HG03025 (cell line): Measurements from ENCODE around the gene RRP36.

Source experiments
- ATAC-seq: cut with Tn5 transposase; IDR thresholded peaks from one replicate; pipeline ENCODE4 v1.9.1; 2021; ENCODE audit warnings: mild to moderate bottlenecking, moderate library complexity; ENCODE audit not compliant: unreplicated experiment, low FRiP score

Gene RRP36

DNA sequence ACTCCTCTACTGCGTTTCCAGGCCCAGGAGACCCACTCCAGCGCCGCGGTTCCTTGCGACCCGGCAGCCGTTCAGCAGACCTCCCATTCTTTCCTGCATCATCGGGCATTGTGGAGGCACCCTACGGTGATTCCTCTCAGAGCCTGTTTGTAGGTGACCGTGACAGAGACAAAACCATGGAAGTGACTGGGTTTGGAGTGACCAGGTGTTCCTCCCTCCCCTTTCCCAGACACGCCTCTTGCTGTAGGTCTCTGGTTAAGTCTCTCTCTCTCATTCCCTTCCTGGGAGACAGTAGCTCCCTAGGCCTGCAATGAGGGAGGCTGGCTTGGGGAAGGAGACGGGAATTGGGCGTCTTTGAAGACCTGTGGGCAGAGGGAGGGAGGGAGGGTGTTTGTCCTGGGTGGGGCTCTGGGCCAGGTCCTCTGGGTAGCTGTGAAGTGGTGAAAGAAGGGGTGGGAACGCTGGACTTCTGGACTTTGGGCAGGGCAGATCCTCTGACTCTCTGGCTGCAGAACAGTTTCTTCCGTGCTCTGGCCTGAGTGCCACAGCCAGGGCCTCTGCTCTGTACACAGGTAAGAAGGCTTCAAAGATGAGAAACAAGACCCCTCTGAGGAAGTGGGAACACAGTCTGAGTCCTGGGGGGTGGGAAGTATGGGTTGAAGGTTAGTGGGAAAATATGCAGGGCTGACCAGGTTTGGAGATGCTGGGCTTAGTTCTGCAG is 38.8 kb downstream of the RRP36 start:
- no peak for ATAC-seq

DNA sequence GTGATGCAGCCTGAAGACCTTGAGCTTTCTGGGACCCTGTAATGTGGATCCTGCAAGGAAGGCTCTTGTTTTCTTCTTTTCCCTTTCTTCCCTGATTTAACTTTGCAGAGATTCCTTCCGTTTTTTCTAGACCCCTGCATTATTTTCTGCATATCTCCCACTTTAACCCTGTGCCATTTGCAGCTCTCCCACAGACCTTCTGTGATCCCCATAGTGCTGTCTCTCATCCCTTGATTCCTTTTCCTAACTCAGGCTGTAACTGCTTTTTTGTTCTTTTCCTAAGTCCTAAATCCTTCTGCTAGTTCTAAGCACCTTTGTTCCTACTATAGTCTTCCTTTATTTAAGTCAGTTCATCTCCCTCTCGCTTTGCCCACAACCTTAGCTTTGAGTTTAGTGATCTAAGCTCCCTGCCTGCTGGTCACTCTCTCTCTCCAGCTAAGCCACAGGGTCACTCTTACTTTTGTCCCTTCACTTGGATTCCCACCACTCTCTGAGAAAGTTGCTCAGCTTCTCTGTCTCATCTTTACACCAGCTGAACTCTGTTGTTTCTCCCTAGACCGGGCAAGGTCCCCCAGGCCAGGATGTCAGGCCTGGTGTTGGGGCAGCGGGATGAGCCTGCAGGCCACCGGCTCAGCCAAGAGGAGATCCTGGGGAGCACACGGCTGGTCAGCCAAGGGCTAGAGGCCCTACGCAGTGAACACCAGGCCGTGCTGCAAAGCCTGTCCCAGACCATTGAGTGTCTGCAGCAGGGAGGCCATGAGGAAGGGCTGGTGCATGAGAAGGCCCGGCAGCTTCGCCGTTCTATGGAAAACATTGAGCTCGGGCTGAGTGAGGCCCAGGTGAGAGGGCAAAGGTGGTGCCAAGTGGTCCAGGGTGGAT is 39.6 kb downstream of the RRP36 start:
- ATAC-seq, result no peak

DNA sequence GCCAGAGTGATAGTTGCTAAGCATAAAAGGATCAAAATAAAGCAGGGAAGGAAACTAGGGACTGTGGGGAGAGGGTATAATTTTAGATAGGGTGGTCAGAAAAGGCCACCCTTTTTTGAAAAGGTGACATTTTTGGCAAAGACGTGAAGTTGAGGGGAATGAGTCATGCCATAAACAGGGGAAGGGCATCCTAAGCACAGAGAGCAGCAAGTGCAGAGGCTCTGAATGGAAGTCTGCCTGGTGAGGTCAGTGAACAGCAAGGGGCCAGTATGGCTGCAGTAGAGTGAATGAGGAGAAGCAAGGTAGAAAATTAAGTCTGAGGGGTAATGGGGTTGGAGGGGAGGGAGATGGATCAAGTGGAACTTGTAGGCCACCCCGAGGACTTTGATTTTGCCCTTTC is 40.4 kb downstream of the RRP36 start:
- no peak for ATAC-seq

DNA sequence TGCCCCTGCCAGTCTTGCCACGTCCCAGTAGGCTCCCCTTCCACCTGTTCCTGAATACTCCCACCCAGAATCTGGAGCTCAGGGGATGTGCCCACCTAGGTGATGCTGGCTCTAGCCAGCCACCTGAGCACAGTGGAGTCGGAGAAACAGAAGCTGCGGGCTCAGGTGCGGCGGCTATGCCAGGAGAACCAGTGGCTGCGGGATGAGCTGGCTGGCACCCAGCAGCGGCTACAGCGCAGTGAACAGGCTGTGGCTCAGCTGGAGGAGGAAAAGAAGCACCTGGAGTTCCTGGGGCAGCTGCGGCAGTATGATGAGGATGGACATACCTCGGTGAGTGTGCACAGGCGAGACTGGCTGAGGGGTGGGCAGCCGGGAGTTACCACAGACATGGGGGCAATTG is 41.4 kb downstream of the RRP36 start:
- ATAC-seq, result no peak

DNA sequence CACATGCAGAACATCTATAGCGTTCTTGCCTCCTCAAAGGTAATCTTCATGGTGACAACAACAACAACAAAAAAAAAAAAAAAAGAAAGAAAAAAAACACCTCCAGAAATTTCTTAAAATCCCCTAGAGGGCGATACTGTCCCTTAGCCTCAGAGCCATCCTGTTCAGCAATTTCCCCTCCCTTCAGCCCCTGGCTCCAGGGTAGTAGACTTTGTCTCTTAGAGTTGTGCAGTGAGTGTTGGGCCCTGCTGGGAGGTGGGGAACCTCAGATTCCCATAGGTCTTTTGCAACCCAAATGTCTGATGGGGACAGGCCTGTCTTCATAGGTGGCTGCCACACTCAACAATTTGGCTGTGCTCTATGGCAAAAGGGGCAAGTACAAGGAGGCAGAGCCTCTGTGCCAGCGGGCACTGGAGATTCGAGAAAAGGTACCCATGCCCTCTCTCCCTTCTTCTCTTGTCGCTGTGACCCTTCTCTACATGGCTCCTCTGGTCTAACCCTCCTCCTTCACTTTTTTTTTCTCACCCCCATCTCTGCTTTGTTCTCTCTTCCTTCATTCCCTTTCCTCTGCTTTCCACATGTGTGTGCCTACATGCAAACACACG is 48.7 kb downstream of the RRP36 start:
- no peak for ATAC-seq

DNA sequence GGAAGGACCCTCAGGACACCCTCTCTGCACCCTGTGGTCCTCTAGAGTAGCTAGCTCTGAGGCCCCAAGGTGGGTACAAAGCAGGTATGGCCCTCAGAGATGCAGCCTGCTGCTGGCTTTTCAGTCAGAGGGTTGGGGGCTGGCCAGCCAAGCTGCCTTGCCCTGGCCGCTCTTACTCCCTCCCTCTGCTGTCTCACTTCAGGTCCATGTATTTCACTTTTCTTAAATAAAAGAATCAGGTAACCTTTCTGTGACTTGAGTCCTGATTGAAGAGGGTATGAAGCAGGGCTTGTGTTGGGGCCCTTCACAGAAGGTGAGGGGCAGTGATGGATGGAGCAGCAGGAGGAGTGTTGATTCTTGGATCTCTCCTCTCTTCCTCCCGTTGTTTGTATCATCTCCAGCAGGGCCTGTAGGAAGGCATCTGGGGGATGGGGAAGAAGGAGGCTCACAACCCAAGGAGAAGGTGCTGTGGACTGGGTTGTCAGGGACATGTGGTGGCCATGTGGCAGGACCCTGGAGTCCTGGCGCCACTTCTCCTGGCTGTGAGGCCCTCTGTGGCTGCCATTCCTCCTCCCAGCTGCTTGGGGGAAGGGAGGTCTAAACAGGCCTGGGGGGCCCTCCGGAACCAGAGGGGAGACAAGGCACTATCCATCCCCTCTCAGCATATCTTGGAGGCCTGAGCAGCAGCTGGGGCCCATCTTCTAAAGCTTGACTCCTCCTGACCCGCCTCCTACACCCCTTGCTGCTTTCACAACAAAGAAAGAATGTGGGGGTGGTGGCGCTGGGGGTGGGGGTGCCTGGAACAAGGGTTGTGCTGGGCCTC is 53.6 kb downstream of the RRP36 start:
- no peak for ATAC-seq

DNA sequence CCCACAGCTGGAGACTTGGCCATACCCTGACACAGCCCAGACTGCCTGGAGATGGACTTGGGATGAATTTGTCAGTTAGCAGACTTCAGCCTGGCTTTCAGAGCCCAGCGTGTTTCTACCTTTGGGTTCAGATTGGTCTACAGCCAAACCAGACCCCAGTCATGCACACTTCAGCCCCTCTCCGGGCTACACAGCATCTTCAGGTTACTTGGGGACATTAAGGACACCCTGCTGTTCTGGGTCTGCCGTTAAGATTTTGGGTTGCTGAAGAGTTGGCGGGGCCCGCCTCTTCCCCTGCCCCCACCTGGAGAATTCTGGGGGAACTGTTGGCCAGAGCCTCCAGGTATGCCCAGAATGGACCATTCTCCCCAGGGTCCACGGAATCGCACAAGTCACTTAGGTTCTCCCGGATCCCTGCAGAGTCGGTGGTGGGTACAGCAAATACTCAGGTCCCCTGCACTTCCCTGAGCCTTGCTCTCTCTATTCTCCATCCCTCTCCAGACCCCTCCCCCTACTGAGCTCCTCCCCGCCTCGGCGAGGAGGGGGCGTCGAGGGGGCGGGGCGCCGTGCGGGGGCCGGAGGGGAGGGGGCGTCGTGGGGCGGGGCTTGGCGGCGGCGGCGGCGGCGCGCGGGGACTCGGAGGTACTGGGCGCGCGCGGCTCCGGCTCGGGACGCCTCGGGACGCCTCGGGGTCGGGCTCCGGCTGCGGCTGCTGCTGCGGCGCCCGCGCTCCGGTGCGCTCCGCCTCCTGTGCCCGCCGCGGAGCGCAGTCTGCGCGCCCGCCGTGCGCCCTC is 54.4 kb downstream of the RRP36 start, which contains the start of gene PTK7:
Gene PTK7 (plus strand): TSS at position 645 of the 794 bp plus-strand sequence. CDS start 175 bp downstream, outside the sequence.
- no peak for ATAC-seq

DNA sequence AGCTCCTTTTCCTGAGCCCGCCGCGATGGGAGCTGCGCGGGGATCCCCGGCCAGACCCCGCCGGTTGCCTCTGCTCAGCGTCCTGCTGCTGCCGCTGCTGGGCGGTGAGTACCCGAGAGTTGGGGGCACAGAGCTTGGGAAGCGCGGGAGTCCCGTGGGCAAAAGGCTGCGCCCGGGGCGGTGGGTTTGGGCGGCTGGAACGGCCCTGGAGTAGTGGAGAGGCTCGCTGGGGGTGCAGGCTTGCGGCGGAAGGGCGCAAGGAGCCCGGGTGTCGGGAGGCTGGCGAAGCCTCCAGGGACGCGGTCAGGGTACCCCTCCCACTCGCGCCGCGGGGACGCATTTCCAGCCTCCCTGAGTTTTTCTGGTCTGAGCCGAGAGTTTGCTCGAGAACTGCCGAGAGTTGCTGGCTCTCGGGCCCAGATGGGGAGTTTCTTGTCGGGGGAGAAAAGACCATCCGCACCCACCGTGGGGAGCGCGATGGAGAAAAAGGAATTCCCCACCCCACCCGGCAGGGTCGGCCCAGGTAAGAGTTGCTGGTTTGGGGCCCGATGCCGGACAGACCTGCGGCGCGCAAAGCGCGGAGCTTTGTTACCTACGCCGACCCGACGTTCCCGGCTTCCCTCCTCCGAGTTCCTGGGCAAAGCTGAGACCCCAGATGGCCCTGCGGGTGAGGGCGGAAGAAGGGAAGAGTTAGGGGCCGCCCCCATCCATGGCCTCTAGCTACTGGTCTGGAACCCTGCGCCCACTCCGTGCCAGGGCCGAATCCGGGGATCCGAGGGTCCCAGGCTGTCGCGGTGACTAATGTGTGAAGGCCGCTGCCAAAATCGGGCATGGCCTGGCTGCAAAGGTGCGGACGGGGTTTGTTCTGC is 55.3 kb downstream of the RRP36 start:
- ATAC-seq, result no peak

DNA sequence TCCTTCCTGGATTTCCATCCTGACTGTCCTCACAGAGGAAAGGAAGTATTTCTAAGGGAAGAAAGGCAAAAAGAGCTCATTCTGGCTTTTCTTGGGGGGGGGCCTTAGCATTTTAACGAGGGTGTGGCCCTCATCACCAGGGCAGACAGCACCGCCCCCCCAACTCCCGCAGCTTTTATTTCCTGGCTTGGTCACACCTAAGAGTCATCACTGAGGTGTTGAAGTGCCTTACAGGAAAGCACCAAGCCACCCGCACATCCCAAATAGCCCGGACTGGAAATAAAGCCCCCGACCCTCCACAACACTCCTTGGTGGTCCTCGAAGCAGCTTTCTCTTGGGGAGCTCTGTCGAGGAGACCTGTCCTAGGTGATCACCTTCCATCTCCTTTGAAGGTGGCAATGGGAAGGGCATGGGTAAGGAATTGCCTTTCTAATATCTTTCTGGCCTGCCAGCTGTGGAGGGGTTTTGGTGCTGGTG is 55.9 kb downstream of the RRP36 start:
- no peak for ATAC-seq

DNA sequence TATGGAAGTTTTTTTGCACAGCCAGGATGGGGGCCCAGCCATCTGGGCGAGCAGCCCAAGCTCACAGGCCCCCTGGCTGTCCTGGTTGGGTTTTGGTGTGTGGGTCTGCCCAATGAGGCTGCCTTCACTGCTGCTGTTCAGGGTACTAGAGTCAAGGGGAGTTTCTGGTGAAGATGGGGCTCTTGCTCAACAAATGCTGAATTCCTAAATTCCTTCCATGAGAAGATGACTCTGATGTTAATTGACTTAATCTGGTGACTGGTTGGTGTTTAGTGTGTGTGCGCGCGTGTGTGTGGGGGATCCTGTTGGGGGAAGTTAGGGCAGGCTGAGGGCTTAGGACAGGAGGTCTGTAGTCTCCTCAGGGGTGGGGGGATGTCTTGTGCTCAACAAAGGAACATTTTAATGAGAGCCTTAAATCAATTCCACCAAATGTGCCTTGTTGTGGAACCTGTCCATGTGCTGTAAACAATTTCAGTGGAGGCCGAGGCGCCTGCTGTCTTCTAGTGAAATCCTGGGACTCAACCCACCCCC is 56.6 kb downstream of the RRP36 start:
- ATAC-seq, result no peak

DNA sequence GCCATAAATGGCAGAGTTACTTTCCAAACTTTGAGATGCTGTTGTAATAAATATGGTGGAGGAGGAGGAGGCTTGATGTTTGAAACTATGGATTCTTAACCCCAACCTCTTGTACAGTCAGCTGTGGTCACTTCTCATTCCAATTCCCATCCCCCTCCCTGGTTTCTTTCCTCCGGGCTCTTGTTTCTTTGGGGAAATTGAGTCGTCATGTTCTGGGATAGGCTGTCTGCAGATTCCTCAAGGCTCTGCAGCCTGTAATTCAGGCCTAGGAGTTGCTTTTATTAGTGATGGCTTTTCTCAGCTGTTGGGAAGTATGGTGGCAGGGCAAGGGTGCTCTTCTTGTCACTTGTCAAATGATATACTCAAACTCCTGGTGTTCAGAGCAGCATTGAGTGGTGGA is 57.3 kb downstream of the RRP36 start:
- ATAC-seq, result no peak
